Glutamatergic neuron (in vitro differentiated cells): ENCODE data around the gene ANKH. TPM values are rescaled to one million over a fixed set of nuclear protein-coding genes. Genes with fewer than 3 reads are reported as not detected.

Experiments used
- DNase-seq: peaks from one replicate; pipeline ENCODE4 v3.0.0; 2022
- H3K27ac Mint-ChIP-seq: one replicate; pipeline ENCODE4 v1.8.0; 2020; ENCODE audit warnings: mild to moderate bottlenecking, mixed read lengths, inconsistent platforms; ENCODE audit not compliant: unreplicated experiment
- H3K27me3 Mint-ChIP-seq: one replicate; pipeline ENCODE4 v1.8.0; 2020; ENCODE audit warnings: mild to moderate bottlenecking, moderate library complexity, mixed read lengths, inconsistent platforms; ENCODE audit not compliant: unreplicated experiment
- H3K36me3 Mint-ChIP-seq: one replicate; pipeline ENCODE4 v1.8.0; 2020; ENCODE audit warnings: mild to moderate bottlenecking, mixed read lengths, inconsistent platforms; ENCODE audit not compliant: unreplicated experiment
- H3K4me1 Mint-ChIP-seq: one replicate; pipeline ENCODE4 v1.8.0; 2020; ENCODE audit warnings: mild to moderate bottlenecking, low read depth, mixed read lengths, inconsistent platforms; ENCODE audit not compliant: unreplicated experiment
- H3K4me3 Mint-ChIP-seq: one replicate; pipeline ENCODE4 v1.8.0; 2020; ENCODE audit warnings: mild to moderate bottlenecking, mixed read lengths, inconsistent platforms; ENCODE audit not compliant: unreplicated experiment
- H3K9me3 Mint-ChIP-seq: one replicate; pipeline ENCODE4 v1.8.0; 2020; ENCODE audit warnings: mild to moderate bottlenecking, moderate library complexity, mixed read lengths, inconsistent platforms; ENCODE audit not compliant: unreplicated experiment
- CTCF ChIP-seq: fragments of 200-600 bp; sonication (generic); IDR thresholded peaks from one replicate; pipeline ENCODE4 v1.5.0; 2021; ENCODE audit not compliant: partially characterized antibody, unreplicated experiment
- total RNA-seq: library from RNA; stranded (reverse); fragmentation: NEBNext Ultra II Directional; extraction: Animal tissue kit (Norgen Biotek cat#: 25700); gene quantifications from one replicate; pipeline ENCODE4 v1.2.1, GENCODE V29; 2021; ENCODE audit not compliant: unreplicated experiment

The ANKH gene
- total RNA-seq, 1 donor from 2014 or later = 83.3 TPM

GRCh38 chr5:14714706-14715105 is 156.9 kb downstream of the ANKH start:
- TF ChIP-seq CTCF = no peak
- DNase-seq = no peak
- Mint-ChIP-seq H3K9me3 (peaks cover 17% of the 10 kb centered on the region), H3K36me3 (peaks cover 40% of the 10 kb centered on the region), H3K27me3 (peaks cover 8% of the 10 kb centered on the region), H3K4me3 (no peak overlapping the region), H3K4me1 (peaks cover 31% of the 10 kb centered on the region), H3K27ac (no peak overlapping the region)

DNA sequence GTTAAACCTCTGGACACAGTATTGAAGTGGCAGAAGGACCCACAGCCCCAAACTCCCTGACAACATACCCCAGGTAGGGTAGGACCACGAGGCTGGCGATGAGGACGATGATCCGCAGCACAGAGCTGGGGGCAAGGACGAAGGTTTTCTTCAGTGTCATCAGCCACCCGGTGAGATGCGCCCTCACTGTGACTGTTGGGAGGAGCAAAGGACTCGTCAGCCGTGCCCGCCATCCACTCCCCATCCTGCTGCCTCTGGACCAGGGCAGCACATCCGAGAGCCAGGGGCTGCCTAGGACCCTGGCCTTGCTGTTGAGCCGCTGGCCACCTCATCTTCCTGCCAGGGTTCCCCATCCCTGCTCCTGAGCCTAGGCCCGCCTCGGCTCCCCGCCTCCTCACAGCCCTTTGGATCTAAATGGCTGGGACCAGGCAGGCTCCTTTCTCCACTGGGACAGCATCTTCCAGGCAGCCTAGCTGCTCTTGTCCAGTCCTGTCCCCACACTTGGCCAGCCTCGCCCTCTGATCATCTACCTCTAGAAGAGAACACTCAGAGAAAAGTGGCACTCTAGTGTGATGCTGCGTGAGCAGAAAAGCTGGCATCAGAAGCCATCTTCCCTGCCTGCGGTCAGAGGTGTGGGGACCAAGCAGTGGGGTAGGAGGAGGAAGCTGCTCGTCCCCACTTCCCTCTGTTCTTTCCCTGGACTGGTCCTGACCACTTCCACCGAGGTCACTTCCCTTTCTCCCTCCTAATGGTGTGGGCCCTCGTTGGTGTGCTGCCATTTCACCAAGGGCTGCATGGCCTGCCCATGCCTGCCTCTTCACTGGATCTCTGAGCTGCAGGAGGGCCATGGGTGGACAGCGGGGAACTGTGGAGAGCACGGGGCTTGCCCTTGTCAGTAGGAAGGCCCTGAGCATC is 157.8 kb downstream of the ANKH start:
- Mint-ChIP-seq H3K27me3 (peaks cover 3% of the 10 kb centered on the region), H3K36me3 (peaks cover 30% of the 10 kb centered on the region), H3K27ac (no peak overlapping the region), H3K4me3 (no peak overlapping the region), H3K4me1 (peaks cover 34% of the 10 kb centered on the region), H3K9me3 (peaks cover 13% of the 10 kb centered on the region)
- no peak for DNase-seq
- TF ChIP-seq CTCF = no peak

- Mint-ChIP-seq H3K27me3 (peaks cover 3% of the 10 kb centered on the region), H3K9me3 (peaks cover 12% of the 10 kb centered on the region), H3K36me3 (peaks cover 19% of the 10 kb centered on the region), H3K27ac (no peak overlapping the region), H3K4me1 (peaks cover 36% of the 10 kb centered on the region), H3K4me3 (no peak overlapping the region)
- TF ChIP-seq CTCF = no peak
- DNase-seq = no peak
Measured at GRCh38 chr5:14712666-14713065, 158.9 kb downstream of the ANKH start.

DNA sequence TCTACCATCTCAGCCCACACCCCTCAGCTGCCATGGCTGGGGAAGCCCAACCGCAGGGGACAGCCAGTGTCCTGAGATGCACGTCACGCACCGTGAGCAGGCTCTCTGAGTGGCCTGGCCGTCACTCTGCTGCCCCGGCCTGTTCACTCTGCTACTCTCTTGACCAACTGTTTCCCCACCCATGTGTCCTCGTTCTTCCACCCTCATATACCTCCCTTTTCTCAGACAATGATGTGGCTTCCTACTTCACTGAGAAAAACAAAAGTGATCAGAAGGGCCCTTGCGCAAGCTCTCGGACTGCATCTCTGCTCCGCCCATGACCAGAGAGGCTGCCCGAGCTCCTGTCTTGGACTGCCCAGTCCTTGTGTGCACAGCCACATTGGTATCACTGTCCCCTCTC is 159.4 kb downstream of the ANKH start:
- Mint-ChIP-seq H3K4me3 (no peak overlapping the region), H3K27ac (peak overlapping the region; percentile 49), H3K27me3 (peaks cover 3% of the 10 kb centered on the region), H3K4me1 (peaks cover 34% of the 10 kb centered on the region), H3K9me3 (peaks cover 12% of the 10 kb centered on the region), H3K36me3 (peaks cover 16% of the 10 kb centered on the region)
- DNase-seq = no peak
- no peak for TF ChIP-seq CTCF

DNA sequence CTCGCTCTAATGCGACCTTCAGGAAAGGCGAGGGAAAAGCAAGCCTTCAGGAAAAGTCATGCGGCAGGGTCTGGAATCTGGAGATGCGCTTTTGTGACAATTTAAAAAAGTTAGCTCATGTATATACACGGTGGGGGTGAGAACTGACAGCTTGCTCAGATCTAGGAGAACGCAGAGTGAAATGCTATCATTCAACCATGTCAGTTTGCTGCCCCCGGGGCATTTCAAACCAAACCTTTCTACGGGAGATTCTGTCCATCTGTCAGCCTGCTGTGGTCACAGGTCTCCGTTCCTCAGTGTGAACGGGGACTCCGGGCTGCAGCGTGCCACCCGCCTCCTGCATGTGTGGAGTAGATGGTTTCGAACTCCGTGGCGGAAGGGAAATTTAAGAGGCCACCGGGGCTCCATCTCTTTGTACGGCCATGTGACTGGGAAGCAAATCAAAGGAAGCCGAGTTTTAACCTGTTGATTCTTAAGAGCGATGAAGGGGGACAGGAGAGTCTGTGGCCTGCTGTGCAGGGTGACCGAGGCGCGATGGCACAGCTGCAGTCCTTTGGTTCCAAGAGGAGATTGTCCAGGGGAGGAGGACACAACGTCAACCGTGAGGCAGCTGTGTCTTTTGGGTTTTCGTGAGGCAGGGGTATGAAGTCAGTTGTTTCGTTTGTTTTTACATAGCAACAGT is 161.1 kb downstream of the ANKH start:
- Mint-ChIP-seq H3K36me3 (peaks cover 13% of the 10 kb centered on the region), H3K4me3 (no peak overlapping the region), H3K27me3 (peaks cover 3% of the 10 kb centered on the region), H3K27ac (peak overlapping the region; percentile 83), H3K4me1 (peaks cover 28% of the 10 kb centered on the region), H3K9me3 (peaks cover 12% of the 10 kb centered on the region)
- DNase-seq = peak; percentile 54
- no peak for TF ChIP-seq CTCF
